MM.1S (cell line): ENCODE data around the gene ABHD3.

Experiments used
- DNase-seq: peaks from one replicate; pipeline ENCODE4 v3.0.0-alpha.2; 2015
- H2AFZ ChIP-seq: fragments of 300-600 bp; sonication (generic); 2 replicates; pipeline ENCODE4 v1.6.0; 2016; ENCODE audit warnings: antibody characterized with exemption, low read length
- H3F3A ChIP-seq: fragments of 300-600 bp; sonication (generic); 2 replicates; pipeline ENCODE4 v1.6.1; 2016; ENCODE audit warnings: mild to moderate bottlenecking, antibody characterized with exemption, low read length, moderate library complexity, mixed read lengths; ENCODE audit not compliant: insufficient read depth
- H3K27ac ChIP-seq: fragments of 300-600 bp; sonication (generic); 2 replicates; pipeline ENCODE4 v1.5.1; 2016; ENCODE audit warnings: mild to moderate bottlenecking, low read length
- H3K27me3 ChIP-seq: fragments of 300-600 bp; sonication (generic); replicated peaks from 2 replicates; pipeline ENCODE4 v1.6.0; 2016; ENCODE audit warnings: low read length; ENCODE audit not compliant: insufficient read depth
- H3K36me3 ChIP-seq: fragments of 300-600 bp; sonication (generic); replicated peaks from 2 replicates; pipeline ENCODE4 v1.6.1; 2016; ENCODE audit warnings: mild to moderate bottlenecking, low read length, mixed read lengths; ENCODE audit not compliant: insufficient read depth
- H3K4me1 ChIP-seq: fragments of 300-600 bp; sonication (generic); 2 replicates; pipeline ENCODE4 v1.6.1; 2016; ENCODE audit warnings: low read length, mixed read lengths
- H3K4me2 ChIP-seq: fragments of 300-600 bp; sonication (generic); 2 replicates; pipeline ENCODE4 v1.6.0; 2016; ENCODE audit warnings: low read depth, low read length
- H3K4me3 ChIP-seq: fragments of 300-600 bp; sonication (generic); 2 replicates; pipeline ENCODE4 v1.5.1; 2016; ENCODE audit warnings: low read length, mixed read lengths
- H3K79me2 ChIP-seq: fragments of 300-600 bp; sonication (generic); 2 replicates; pipeline ENCODE4 v1.6.1; 2016; ENCODE audit warnings: mixed run types, low read length, mixed read lengths
- H3K9ac ChIP-seq: fragments of 300-600 bp; sonication (generic); 2 replicates; pipeline ENCODE4 v1.6.1; 2016; ENCODE audit warnings: low read length, mixed read lengths
- H3K9me2 ChIP-seq: fragments of 300-600 bp; sonication (generic); replicated peaks from 2 replicates; pipeline ENCODE4 v1.6.1; 2016; ENCODE audit warnings: mild to moderate bottlenecking, low read length, mixed read lengths; ENCODE audit not compliant: insufficient read depth
- H3K9me3 ChIP-seq: fragments of 300-600 bp; sonication (generic); replicated peaks from 2 replicates; pipeline ENCODE4 v1.6.1; 2016; ENCODE audit warnings: mild to moderate bottlenecking, low read length, mixed read lengths; ENCODE audit not compliant: insufficient read depth
- H4K20me1 ChIP-seq: fragments of 300-600 bp; sonication (generic); 2 replicates; pipeline ENCODE4 v1.6.1; 2016; ENCODE audit warnings: mild to moderate bottlenecking, low read length, moderate library complexity, mixed read lengths; ENCODE audit not compliant: insufficient read depth
- CTCF ChIP-seq: fragments of 300-600 bp; sonication (generic); IDR thresholded peaks from 2 replicates; pipeline ENCODE4 v1.5.1; 2016; ENCODE audit warnings: antibody characterized with exemption, low read length, mixed read lengths
- EZH2 ChIP-seq: fragments of 300-600 bp; sonication (generic); optimal IDR thresholded peaks from 2 replicates; pipeline ENCODE3; 2017; ENCODE audit warnings: low read depth, mild to moderate bottlenecking, antibody characterized with exemption, low read length, mixed read lengths
- EZH2phosphoT487 ChIP-seq: fragments of 300-600 bp; sonication (generic); IDR thresholded peaks from 2 replicates; pipeline ENCODE4 v1.6.1; 2018; ENCODE audit warnings: antibody characterized with exemption, low read length

Gene ABHD3

GRCh38 chr18:21660078-21660477 lies 44.5 kb downstream of the ABHD3 start:
- TF ChIP-seq EZH2: no peak
- TF ChIP-seq EZH2phosphoT487: no peak
- TF ChIP-seq CTCF: no peak

GRCh38 chr18:21656402-21656801 lies 48.2 kb downstream of the ABHD3 start:
- Histone ChIP-seq H3K4me1 (peaks cover 6% of the 10 kb centered on the region; the same call in 1 of the 2 replicates), H3K36me3 (no peaks in the 10 kb centered on the region), H3K27ac (no peak overlapping the region), H3K79me2 (no peaks in the 10 kb centered on the region), H3K9me3 (no peaks in the 10 kb centered on the region), H2AFZ (no peak overlapping the region), H3K9ac (no peak overlapping the region), H4K20me1 (no peaks in the 10 kb centered on the region), H3K4me2 (no peak overlapping the region), H3K9me2 (no peaks in the 10 kb centered on the region), H3K4me3 (no peak overlapping the region), H3K27me3 (no peaks in the 10 kb centered on the region), H3F3A (no peaks in the 10 kb centered on the region)
- DNase-seq: no peak
- TF ChIP-seq EZH2phosphoT487: no peak

More at GRCh38 chr18:21660078-21660477, 44.5 kb downstream of the ABHD3 start:
- Histone ChIP-seq H3K4me3 (no peak overlapping the region), H3K9me2 (no peaks in the 10 kb centered on the region), H3K79me2 (no peaks in the 10 kb centered on the region), H3F3A (no peaks in the 10 kb centered on the region), H3K36me3 (no peaks in the 10 kb centered on the region; the same call in 1 of the 2 replicates), H3K27ac (no peak overlapping the region), H3K4me2 (no peak overlapping the region), H3K4me1 (peaks cover 1% of the 10 kb centered on the region; the same call in 1 of the 2 replicates), H3K9ac (no peak overlapping the region), H2AFZ (no peak overlapping the region), H3K27me3 (no peaks in the 10 kb centered on the region), H4K20me1 (no peaks in the 10 kb centered on the region), H3K9me3 (no peaks in the 10 kb centered on the region)
- no peak for DNase-seq

DNA sequence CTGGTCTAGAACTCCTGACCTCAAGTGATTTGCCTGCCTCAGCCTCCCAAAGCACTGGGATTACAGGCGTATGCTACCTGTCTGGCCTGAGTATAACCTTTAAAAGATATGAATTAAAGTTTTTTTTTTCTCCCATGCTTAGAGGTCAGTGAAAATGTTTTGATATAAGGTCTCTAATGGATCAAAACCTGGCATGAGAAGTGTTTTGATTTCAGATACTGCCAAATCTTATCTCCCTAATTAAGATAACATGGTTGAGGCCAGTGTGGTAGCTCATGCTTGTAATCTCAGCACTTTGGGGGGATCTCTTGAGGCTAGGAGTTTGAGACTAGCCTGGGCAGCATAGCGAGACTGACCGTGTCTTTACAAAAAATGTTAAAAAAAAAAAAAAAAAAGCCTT lies 51.2 kb downstream of the ABHD3 start:
- Histone ChIP-seq H3K27me3 (no peaks in the 10 kb centered on the region), H3K4me2 (no peak overlapping the region), H3K27ac (no peak overlapping the region), H4K20me1 (no peaks in the 10 kb centered on the region), H3K36me3 (peaks cover 3% of the 10 kb centered on the region; the same call in 1 of the 2 replicates), H3K9ac (no peak overlapping the region), H3K9me3 (no peaks in the 10 kb centered on the region), H3K9me2 (no peaks in the 10 kb centered on the region), H3K79me2 (no peaks in the 10 kb centered on the region), H3K4me3 (no peak overlapping the region), H2AFZ (no peak overlapping the region), H3F3A (no peaks in the 10 kb centered on the region), H3K4me1 (peaks cover 6% of the 10 kb centered on the region; the same call in 1 of the 2 replicates)
- DNase-seq: no peak
- TF ChIP-seq EZH2phosphoT487 (no peak), EZH2 (no peak), CTCF (no peak)

- H3K9me2 ChIP-seq: no peaks in the 10 kb centered on the region
- no peak overlapping the region for H3K9ac ChIP-seq
- H3K4me2 ChIP-seq: no peak overlapping the region
- no peak overlapping the region for H3K4me3 ChIP-seq
- H3F3A ChIP-seq: no peaks in the 10 kb centered on the region
- no peak overlapping the region for H3K27ac ChIP-seq
- H3K9me3 ChIP-seq: no peaks in the 10 kb centered on the region
- DNase-seq: no peak
- TF ChIP-seq EZH2 (no peak), CTCF (no peak), EZH2phosphoT487 (no peak)
- H2AFZ ChIP-seq: no peak overlapping the region
- H3K4me1 ChIP-seq: peaks cover 6% of the 10 kb centered on the region; the same call in 1 of the 2 replicates
- no peaks in the 10 kb centered on the region for H4K20me1 ChIP-seq
- no peaks in the 10 kb centered on the region for H3K27me3 ChIP-seq
- H3K36me3 ChIP-seq: peaks cover 3% of the 10 kb centered on the region; the same call in 1 of the 2 replicates
- no peaks in the 10 kb centered on the region for H3K79me2 ChIP-seq
Measured at GRCh38 chr18:21652073-21652472, 52.5 kb downstream of the ABHD3 start.
